ENCODE data around the gene ABR.

ABR gene

DNA sequence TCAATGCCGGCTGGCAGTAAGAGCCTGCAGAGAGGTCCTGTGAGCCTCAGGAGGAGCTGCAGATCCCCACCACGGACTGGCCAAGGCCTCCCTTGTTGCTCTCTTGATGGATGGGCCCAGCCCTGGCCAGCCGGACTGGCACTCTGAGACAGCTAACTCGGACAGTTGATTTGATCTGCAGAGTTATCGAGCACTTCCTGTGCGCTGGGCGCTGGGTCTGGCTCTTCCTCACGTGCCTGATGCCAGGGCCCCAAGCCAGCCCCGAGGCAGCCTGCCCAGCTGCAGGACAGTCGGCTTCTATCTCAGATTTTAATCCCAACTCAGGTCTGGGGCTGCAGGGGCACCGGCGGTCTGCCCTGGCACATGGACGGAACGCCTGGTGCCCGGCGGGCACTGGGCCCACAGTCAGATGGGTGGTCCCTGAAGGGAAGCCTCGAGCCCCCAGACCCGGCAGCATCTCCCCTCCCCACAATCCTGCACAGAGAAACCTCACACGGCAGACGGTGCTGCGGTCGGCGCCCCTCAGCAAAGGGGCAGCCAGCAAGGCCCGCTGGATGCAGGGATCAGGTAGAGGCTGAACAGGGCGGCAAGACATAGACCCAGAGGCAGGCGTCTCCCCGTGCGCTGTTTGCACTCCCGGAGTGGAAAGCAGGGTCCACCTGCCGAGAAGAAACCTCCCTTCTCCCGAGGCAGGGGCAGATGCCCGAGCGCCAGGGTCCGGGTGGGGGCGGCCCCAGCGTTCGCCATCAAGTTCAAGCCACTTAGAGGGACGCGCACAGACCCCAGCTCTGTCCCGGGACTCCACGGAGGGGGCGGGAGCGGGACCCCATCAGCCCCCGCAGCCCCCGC, 148.9 kb downstream of the ABR start:
- DNase-seq (ENCODE audit: insufficient read length, low spot score) (no peak), FAIRE-seq (no peak)
- TF ChIP-seq POU2F2 (IDR thresholded peaks at IDR 0.05; ENCODE audit: low read depth, low read length) = no peak
- no peak for TF ChIP-seq TAF1 (IDR thresholded peaks at IDR 0.05; ENCODE audit: low read depth, low read length)
- no peak for TF ChIP-seq POLR2AphosphoS5 (IDR thresholded peaks at IDR 0.05; ENCODE audit: low read depth, low read length)
- TF ChIP-seq PAX5 (IDR thresholded peaks at IDR 0.05; ENCODE audit: insufficient read depth, low read length, severe bottlenecking) = no peak
- no peak for TF ChIP-seq SPI1 (IDR thresholded peaks at IDR 0.05; ENCODE audit: low read depth, low read length)
- no peak for TF ChIP-seq POLR2A (IDR thresholded peaks at IDR 0.05; ENCODE audit: low read depth, low read length)

DNA sequence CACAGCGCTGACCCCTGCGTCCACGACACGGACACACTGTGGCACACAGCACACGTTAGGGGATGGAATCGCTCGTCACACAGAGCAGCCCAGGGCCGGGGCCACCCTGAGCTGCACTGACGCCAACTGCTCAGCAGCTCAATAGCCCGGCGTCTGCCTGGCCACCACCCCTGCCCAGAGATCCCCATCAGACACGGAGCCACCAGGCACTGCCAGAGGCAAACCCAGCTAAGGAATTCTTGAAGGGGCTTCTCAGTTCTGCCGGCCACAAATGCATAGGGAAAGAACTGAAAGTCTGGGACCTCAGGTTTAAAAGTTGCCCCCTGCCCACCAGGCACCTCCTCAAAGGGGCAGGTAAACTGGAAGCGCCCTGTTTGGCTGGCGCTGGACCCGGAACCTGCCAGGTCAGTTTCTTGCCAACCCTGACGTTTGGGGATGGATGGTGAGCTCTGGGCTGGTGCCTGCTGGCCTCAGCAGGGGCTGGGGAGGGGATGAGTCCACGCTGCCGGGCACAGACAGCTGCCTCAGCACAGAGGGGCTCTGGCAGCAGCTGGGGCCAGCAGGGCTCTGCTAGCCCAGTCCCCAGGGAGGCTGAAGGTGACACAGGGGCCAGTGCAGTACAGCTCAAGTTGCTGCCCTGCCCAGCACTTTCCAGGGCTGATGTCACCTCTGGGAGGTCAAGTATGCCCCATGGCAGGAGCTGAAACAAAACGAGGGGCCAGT, 149.7 kb downstream of the ABR start:
- FAIRE-seq (no peak), DNase-seq (ENCODE audit: insufficient read length, low spot score) (no peak)
- TF ChIP-seq POU2F2 (IDR thresholded peaks at IDR 0.05; ENCODE audit: low read depth, low read length) (no peak), PAX5 (IDR thresholded peaks at IDR 0.05; ENCODE audit: insufficient read depth, low read length, severe bottlenecking) (no peak), TAF1 (IDR thresholded peaks at IDR 0.05; ENCODE audit: low read depth, low read length) (no peak), POLR2A (IDR thresholded peaks at IDR 0.05; ENCODE audit: low read depth, low read length) (no peak), POLR2AphosphoS5 (IDR thresholded peaks at IDR 0.05; ENCODE audit: low read depth, low read length) (no peak), SPI1 (IDR thresholded peaks at IDR 0.05; ENCODE audit: low read depth, low read length) (no peak)

DNA sequence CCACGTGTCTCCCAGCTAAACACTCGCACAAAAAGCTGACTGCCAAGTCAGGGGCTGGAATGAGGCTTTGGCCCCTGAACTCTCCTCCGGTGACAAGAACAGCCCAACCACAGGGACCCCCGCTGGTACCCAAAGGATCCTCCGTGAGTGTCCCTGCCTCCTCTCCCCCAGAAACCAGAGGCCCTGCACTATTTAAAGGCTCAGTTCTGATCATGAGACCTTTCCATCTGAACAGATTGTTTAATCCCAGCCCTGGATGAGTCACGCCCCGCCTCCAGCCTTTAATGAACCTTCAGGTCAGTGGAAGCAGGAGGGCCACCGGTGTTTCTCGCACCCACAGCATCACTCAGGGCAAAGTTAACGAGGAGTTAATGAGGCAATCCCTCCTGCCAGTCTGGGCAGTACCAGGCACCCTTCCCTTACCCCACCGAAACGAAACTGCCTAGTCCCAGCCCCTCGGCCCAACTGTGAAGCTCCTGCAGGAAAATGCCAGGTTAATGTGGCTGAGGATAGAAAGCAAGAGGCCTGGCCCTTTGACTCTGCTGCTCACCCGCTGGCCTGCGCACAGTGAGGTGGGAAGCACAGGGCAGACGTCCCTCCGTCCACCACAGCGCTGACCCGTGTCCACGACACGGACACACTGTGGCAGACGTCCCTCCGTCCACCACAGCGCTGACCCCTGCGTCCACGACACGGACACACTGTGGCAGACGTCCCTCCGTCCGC, 150.4 kb downstream of the ABR start:
- TF ChIP-seq POU2F2 (IDR thresholded peaks at IDR 0.05; ENCODE audit: low read depth, low read length) = no peak
- FAIRE-seq = no peak
- no peak for DNase-seq (ENCODE audit: insufficient read length, low spot score)

DNA sequence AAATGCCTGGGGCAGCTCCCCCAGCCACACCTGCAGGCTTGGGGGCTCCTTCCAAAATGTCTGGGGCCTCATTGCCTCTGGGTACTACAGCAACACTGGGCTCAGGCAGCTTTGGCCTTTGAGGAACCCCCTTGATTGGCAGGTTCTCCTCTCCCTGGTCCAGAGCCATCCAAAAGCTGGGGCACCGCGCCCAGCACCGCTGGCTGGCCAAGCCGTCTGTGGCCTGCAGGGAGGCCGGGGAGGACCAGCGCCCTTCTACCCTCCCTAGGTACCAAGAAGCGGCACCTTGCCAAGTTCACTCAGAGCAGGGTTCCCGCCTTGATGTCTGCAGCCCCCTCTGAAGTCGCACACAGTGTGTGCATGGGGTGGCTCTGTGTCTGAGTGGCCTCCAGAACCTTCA, 152.7 kb downstream of the ABR start:
- FAIRE-seq (no peak), DNase-seq (ENCODE audit: insufficient read length, low spot score) (no peak)
- TF ChIP-seq POLR2A (IDR thresholded peaks at IDR 0.05; ENCODE audit: low read depth, low read length) = no peak
- TF ChIP-seq POLR2AphosphoS5 (IDR thresholded peaks at IDR 0.05; ENCODE audit: low read depth, low read length) = no peak
- TF ChIP-seq SPI1 (IDR thresholded peaks at IDR 0.05; ENCODE audit: low read depth, low read length) = no peak
- TF ChIP-seq TAF1 (IDR thresholded peaks at IDR 0.05; ENCODE audit: low read depth, low read length) = no peak
- TF ChIP-seq PAX5 (IDR thresholded peaks at IDR 0.05; ENCODE audit: insufficient read depth, low read length, severe bottlenecking) = no peak
- TF ChIP-seq POU2F2 (IDR thresholded peaks at IDR 0.05; ENCODE audit: low read depth, low read length) = no peak

DNA sequence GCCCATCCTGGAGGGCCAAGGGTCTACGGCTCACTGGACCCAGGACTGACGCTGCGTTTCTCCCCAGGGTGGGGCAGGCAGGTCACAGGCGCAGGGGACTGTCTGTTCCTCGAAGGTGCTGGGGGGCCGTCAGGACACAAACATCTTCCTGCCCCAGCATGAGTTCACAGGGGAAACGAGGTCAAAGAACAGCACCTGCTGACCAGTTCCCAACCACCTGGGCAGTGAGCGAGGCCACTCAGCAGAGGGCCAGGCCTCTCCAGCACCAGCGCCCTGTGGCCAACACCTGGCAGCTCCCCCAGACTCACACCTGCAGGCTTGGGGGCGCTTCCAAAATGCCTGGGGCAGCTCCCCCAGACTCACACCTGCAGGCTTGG, 153.2 kb downstream of the ABR start:
- TF ChIP-seq PAX5 (IDR thresholded peaks at IDR 0.05; ENCODE audit: insufficient read depth, low read length, severe bottlenecking) (no peak), POLR2A (IDR thresholded peaks at IDR 0.05; ENCODE audit: low read depth, low read length) (no peak), POLR2AphosphoS5 (IDR thresholded peaks at IDR 0.05; ENCODE audit: low read depth, low read length) (no peak), POU2F2 (IDR thresholded peaks at IDR 0.05; ENCODE audit: low read depth, low read length) (no peak), SPI1 (IDR thresholded peaks at IDR 0.05; ENCODE audit: low read depth, low read length) (no peak)
- DNase-seq (ENCODE audit: insufficient read length, low spot score) (no peak), FAIRE-seq (no peak)

DNA sequence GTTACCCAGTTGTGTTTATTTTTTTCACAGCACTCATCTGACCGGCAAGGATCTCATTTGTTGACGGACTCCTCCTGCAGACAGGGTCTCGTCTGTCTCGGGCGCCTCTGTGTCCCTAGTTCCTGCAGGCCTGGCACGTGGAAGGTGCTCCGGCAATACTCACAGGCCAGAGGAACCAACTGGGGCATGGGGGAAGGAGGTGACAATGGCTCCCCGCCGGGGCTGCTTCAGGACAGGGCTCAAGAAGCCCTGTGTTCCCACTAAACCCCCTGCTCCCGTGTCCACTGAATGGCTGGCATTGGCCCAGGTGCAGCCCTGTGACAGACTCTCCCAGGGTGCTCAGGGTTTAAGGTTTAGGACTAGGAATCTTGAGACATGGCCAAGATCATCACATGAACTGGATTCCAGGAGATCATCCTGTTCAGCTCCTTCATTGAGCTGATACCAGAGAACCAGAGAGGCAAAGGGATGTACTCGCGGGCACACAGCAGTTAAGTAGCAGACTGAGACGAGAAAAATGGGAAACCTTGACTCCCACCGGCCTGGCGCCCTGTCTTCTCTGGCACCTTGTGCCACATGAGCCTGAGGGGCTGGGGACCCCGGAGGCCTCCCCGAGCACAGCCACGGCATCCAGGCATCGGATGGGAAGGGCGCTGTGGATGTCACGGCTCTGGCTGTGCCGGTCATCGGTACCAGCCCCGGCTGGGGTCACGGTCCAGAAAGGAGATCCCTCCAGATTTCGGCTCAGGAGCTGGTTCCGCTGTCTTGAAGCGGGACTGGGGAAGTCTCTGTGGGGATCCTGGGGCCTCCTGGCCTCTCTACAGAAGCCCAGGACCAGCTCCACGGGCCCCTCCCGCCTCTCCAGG, 153.8 kb downstream of the ABR start:
- no peak for FAIRE-seq
- no peak for DNase-seq (ENCODE audit: insufficient read length, low spot score)
- no peak for TF ChIP-seq PAX5 (IDR thresholded peaks at IDR 0.05; ENCODE audit: insufficient read depth, low read length, severe bottlenecking)
- no peak for TF ChIP-seq POLR2AphosphoS5 (IDR thresholded peaks at IDR 0.05; ENCODE audit: low read depth, low read length)
- no peak for TF ChIP-seq POLR2A (IDR thresholded peaks at IDR 0.05; ENCODE audit: low read depth, low read length)
- TF ChIP-seq TAF1 (IDR thresholded peaks at IDR 0.05; ENCODE audit: low read depth, low read length) = no peak
- TF ChIP-seq SPI1 (IDR thresholded peaks at IDR 0.05; ENCODE audit: low read depth, low read length) = no peak

DNA sequence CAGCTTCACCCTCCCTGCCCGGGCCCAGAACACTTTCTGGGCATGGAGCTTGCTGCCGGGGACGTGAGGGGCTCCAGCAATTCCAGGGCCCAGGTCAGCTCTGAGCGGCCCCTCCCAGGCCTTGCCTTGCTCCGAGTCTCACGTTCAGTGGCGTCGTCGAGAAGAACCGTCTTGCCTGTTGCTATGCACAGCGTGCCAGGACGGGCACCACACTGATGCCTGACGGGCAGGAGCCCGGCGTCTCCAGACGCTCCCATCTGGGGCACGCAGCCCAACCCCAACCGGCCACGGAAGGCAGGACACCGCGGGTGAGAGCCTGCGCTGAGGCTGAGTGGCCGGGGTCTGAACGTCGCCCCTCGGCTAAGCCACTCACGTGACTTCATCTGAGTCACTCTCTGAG, 155.7 kb downstream of the ABR start:
- TF ChIP-seq PAX5 (IDR thresholded peaks at IDR 0.05; ENCODE audit: insufficient read depth, low read length, severe bottlenecking) = no peak
- TF ChIP-seq SPI1 (IDR thresholded peaks at IDR 0.05; ENCODE audit: low read depth, low read length) = no peak
- TF ChIP-seq POLR2AphosphoS5 (IDR thresholded peaks at IDR 0.05; ENCODE audit: low read depth, low read length) = no peak
- TF ChIP-seq POLR2A (IDR thresholded peaks at IDR 0.05; ENCODE audit: low read depth, low read length) = no peak
- no peak for TF ChIP-seq TAF1 (IDR thresholded peaks at IDR 0.05; ENCODE audit: low read depth, low read length)
- no peak for TF ChIP-seq POU2F2 (IDR thresholded peaks at IDR 0.05; ENCODE audit: low read depth, low read length)
- DNase-seq (ENCODE audit: insufficient read length, low spot score) = no peak
- no peak for FAIRE-seq

DNA sequence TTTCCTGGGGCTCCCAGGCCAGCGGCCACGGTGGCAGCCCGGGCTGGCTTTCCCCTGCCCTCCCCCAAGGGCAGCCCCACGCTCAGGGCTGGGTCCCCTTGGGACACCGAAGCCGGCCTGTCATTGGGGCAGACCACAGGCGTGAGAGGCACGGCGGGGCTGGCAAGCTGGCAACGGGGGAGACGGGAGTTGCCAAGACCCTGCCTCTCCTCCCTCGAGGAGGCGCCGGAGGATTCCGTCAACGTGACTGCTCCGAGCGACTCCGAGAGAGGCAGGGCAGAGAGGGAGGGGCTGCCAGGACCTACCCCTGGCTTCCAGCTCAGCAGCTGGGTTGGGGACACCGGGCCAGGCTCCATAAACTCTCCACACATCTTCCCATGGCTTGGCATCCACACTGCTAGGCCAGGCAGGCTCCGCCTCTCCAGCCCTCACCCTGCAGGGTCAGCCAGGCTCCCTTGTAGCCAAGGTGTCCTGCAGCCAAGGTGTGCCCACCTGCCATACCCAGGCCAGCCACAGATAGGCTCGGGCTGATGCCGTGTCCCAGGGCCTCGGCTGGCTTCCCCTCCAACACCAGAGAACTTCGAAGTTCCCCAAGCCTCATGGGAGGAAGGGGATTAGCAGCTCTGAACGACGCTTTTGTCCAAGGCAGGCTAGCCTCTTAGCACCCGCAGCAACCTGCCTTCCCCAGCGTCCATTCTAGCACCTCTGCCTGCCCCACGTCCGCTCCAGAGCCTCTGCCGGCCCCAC, 157.3 kb downstream of the ABR start:
- DNase-seq (ENCODE audit: insufficient read length, low spot score) (no peak), FAIRE-seq (no peak)
- no peak for TF ChIP-seq SPI1 (IDR thresholded peaks at IDR 0.05; ENCODE audit: low read depth, low read length)
- TF ChIP-seq POU2F2 (IDR thresholded peaks at IDR 0.05; ENCODE audit: low read depth, low read length) = no peak
- no peak for TF ChIP-seq POLR2A (IDR thresholded peaks at IDR 0.05; ENCODE audit: low read depth, low read length)
- TF ChIP-seq PAX5 (IDR thresholded peaks at IDR 0.05; ENCODE audit: insufficient read depth, low read length, severe bottlenecking) = no peak
- no peak for TF ChIP-seq POLR2AphosphoS5 (IDR thresholded peaks at IDR 0.05; ENCODE audit: low read depth, low read length)
- no peak for TF ChIP-seq TAF1 (IDR thresholded peaks at IDR 0.05; ENCODE audit: low read depth, low read length)

Data from GM12891 (cell line).